ENCODE results near the gene PNMA8C.

GRCh38 chr19:46463516-46463915 is 34.8 kb upstream of the PNMA8C start:
- no peak for TF ChIP-seq CTCF (IDR thresholded peaks at IDR 0.05; ENCODE audit: insufficient read depth, low read depth, low read length)
- no peak for TF ChIP-seq EZH2 (IDR thresholded peaks at IDR 0.05; ENCODE audit: insufficient read depth, low read length)

Data from astrocyte (in vitro differentiated cells and primary cell).